Measurements from ENCODE around the gene VRK1. TPM values are rescaled to one million over a fixed set of nuclear protein-coding genes. Genes with fewer than 3 reads are reported as not detected.

VRK1 gene
- total RNA-seq, 1 donor from 2014 or later = 20.0 TPM

DNA sequence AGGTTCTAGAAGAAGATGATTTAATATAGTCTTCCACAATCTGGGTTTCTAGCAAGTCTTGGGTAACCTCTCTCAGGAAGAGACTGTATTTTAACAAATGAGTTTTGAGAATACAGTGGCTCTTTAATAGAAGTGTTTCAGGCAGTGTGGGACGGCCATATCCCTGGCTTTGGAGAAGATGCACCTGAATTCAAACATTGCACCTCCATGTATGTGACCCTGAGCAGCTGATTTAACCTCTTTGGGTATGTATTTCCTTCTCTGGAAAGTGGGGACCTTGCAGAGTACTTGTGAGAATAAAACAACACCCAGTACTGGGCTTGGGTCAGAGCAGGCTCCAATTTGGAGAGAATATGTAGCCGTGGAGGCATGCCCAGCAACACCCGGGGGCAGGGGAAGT, 15.8 kb upstream of the VRK1 start:
- H3K27ac Mint-ChIP-seq = no peak overlapping the region
- H3K27me3 Mint-ChIP-seq (ENCODE audit: low read depth) = peaks cover 47% of the 10 kb centered on the region
- H3K4me3 Mint-ChIP-seq = no peak overlapping the region

DNA sequence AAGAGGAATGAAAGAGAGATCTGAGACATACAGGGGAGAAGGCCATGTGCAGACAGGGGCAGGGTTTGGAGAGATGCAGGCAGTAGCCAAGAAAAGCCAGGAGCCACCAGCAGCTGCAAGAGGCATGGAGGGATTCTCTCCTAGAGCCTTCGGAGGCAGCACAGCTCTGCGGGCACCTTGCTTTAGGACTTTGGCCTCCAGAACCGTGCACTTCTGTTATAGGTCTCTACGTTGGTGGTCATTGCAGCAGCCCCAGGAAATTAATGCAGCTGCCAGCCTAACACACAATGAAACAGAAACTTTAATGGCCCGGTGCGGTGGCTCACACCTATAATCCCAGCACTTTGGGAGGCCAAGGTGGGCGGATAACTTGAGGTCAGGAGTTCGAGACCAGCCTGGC, 14.7 kb upstream of the VRK1 start:
- Mint-ChIP-seq H3K27ac (no peak overlapping the region), H3K4me1 (no peaks in the 10 kb centered on the region), H3K36me3 (no peaks in the 10 kb centered on the region), H3K4me3 (no peak overlapping the region), H3K9me3 (no peaks in the 10 kb centered on the region), H3K27me3 (ENCODE audit: low read depth) (peaks cover 53% of the 10 kb centered on the region)
- TF ChIP-seq, protein P1, sequence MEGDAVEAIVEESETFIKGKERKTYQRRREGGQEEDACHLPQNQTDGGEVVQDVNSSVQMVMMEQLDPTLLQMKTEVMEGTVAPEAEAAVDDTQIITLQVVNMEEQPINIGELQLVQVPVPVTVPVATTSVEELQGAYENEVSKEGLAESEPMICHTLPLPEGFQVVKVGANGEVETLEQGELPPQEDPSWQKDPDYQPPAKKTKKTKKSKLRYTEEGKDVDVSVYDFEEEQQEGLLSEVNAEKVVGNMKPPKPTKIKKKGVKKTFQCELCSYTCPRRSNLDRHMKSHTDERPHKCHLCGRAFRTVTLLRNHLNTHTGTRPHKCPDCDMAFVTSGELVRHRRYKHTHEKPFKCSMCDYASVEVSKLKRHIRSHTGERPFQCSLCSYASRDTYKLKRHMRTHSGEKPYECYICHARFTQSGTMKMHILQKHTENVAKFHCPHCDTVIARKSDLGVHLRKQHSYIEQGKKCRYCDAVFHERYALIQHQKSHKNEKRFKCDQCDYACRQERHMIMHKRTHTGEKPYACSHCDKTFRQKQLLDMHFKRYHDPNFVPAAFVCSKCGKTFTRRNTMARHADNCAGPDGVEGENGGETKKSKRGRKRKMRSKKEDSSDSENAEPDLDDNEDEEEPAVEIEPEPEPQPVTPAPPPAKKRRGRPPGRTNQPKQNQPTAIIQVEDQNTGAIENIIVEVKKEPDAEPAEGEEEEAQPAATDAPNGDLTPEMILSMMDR (IDR thresholded peaks at IDR 0.05; ENCODE audit: unreplicated experiment) = no peak
- no peak for DNase-seq (ENCODE audit: low spot score in 2 of 2, unreplicated experiment in 2 of 2)

More for the DNA sequence above, 15.8 kb upstream of the VRK1 start:
- Mint-ChIP-seq H3K4me1 (no peaks in the 10 kb centered on the region), H3K36me3 (no peaks in the 10 kb centered on the region), H3K9me3 (no peaks in the 10 kb centered on the region)
- TF ChIP-seq, protein P1 (IDR thresholded peaks at IDR 0.05; ENCODE audit: unreplicated experiment) = no peak
- DNase-seq (ENCODE audit: low spot score in 2 of 2, unreplicated experiment in 2 of 2) = no peak

DNA sequence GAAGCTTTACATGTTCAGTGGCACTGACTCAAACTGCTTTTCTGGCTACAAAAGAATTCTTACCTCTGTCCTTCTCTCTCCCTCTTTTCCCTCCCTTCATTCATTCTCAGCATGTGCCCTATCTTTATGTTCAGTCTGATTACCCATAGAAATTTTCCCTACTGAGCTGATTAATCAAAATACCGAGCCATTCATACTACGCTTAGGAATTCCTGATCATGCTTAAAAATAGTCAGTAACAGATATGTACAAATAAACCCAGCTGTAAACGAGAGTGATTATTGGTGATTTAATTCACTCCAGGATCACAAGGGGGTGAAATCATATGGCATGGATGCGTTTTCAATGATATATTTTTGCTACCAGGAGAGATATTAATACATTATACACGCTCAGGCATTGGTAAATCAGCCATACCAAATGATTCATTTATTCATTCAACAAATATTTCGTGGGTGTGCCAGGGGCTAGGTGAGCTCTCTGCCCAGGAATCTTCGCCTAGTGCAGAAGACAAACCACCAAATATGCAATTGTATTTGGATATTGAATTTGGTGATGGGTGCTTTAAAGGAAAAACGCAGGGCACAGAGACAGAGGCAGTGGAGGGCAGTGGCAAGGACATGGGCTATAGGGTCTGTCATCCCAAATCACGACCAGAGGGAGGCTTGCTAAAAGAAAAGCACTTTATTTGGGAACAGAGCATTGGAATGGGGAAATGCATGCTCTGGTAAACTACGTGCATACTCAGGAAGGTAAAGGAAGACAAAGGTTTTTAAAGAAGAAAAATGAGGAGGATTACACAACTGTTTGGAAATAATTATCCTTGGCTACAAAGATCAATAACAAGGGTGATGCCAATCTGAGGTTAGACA, 13.9 kb upstream of the VRK1 start:
- TF ChIP-seq, protein P1 (IDR thresholded peaks at IDR 0.05; ENCODE audit: unreplicated experiment) = no peak
- Mint-ChIP-seq H3K4me3 (no peak overlapping the region), H3K9me3 (no peaks in the 10 kb centered on the region), H3K27ac (no peak overlapping the region), H3K27me3 (ENCODE audit: low read depth) (peaks cover 54% of the 10 kb centered on the region), H3K36me3 (no peaks in the 10 kb centered on the region), H3K4me1 (no peaks in the 10 kb centered on the region)
- DNase-seq (ENCODE audit: low spot score in 2 of 2, unreplicated experiment in 2 of 2) = no peak

DNA sequence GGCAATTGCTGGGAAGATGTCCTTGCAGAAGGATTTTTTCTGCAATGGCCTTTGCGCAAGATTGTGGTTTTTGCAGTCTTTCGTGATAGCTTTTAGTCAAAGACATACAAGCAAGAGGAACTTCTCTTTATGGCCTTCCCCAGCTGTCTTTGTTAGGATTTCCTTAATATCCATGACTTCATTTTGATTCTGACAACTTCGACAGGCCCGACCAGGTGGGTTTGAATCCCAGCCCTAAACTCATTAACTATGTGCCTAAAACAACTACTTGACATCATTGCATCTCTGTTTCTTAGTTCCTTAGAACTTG, 13.3 kb upstream of the VRK1 start:
- no peak overlapping the region for H3K4me3 Mint-ChIP-seq
- H3K27ac Mint-ChIP-seq = no peak overlapping the region
- no peaks in the 10 kb centered on the region for H3K4me1 Mint-ChIP-seq
- peaks cover 59% of the 10 kb centered on the region for H3K27me3 Mint-ChIP-seq (ENCODE audit: low read depth)
- no peak for DNase-seq (ENCODE audit: low spot score in 2 of 2, unreplicated experiment in 2 of 2)
- H3K9me3 Mint-ChIP-seq = no peaks in the 10 kb centered on the region
- TF ChIP-seq, protein P1 (IDR thresholded peaks at IDR 0.05; ENCODE audit: unreplicated experiment) = no peak
- no peaks in the 10 kb centered on the region for H3K36me3 Mint-ChIP-seq

DNA sequence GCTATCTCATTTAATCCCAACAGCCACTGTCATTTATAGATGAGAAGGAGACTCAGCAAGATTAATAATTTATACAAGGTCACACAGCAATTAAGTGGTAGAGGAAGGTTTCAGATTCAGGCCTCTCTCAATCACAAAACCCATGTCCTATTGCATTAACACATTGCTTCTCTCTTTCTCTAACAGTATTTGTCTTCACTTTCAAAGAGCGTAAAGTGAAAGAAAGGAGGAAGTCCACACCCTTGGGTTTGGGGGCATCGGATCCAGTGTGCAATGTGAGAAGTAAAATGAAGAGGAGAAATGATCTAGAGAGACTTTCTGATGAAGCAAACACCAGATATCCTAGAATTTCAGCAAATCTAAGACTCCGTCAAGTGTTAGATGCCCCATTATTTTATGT, 7.0 kb upstream of the VRK1 start:
- DNase-seq (ENCODE audit: low spot score in 2 of 2, unreplicated experiment in 2 of 2) = no peak
- Mint-ChIP-seq H3K36me3 (no peaks in the 10 kb centered on the region), H3K27me3 (ENCODE audit: low read depth) (peaks cover 71% of the 10 kb centered on the region), H3K27ac (no peak overlapping the region), H3K9me3 (no peaks in the 10 kb centered on the region), H3K4me1 (no peaks in the 10 kb centered on the region), H3K4me3 (no peak overlapping the region)
- TF ChIP-seq, protein P1 (IDR thresholded peaks at IDR 0.05; ENCODE audit: unreplicated experiment) = no peak
